PC-3 (cell line): Measurements from ENCODE around the gene ASMTL.
"Not testable (repeated sequence)": the region's sequence is repeated elsewhere in the genome, so short reads cannot be mapped to it uniquely, and the experiment has no call there.

Experiments
- EZH2 ChIP-seq: fragments of 300-600 bp; sonication (generic); IDR thresholded peaks from one replicate; pipeline ENCODE4 v1.6.1; 2017; ENCODE audit warnings: antibody characterized with exemption, mild to moderate bottlenecking, low read length; ENCODE audit not compliant: unreplicated experiment
- EZH2phosphoT487 ChIP-seq: fragments of 300-600 bp; sonication (generic); IDR thresholded peaks from 2 replicates; pipeline ENCODE4 v1.6.1; 2018; ENCODE audit warnings: mild to moderate bottlenecking, antibody characterized with exemption, low read length, borderline replicate concordance
- TF ChIP-seq, protein P1 (sequence below): fragments of 300-600 bp; sonication (generic); conservative IDR thresholded peaks from 2 replicates; pipeline ENCODE4 v1.5.1; 2017; ENCODE audit warnings: antibody characterized with exemption, low read depth, mild to moderate bottlenecking, low read length

DNA sequence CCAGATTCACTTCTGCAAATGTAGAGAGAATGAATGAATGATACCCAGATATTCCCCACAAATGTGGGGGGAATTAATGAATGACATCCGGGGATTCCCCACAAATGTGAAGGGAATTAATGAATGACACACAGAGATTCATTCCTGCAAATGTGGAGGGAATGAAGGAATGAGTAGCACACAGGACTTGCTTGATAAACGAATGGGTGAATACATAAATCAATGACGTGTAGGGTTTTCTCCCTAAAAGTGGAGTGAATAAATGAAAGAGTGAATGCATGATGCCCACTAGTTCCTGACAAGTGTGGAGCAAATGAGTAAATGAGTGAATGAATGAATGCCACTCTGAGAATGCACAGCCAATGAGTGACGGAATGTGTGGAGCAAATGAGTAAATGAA is 38.5 kb upstream of the ASMTL start:
- TF ChIP-seq, protein P1, sequence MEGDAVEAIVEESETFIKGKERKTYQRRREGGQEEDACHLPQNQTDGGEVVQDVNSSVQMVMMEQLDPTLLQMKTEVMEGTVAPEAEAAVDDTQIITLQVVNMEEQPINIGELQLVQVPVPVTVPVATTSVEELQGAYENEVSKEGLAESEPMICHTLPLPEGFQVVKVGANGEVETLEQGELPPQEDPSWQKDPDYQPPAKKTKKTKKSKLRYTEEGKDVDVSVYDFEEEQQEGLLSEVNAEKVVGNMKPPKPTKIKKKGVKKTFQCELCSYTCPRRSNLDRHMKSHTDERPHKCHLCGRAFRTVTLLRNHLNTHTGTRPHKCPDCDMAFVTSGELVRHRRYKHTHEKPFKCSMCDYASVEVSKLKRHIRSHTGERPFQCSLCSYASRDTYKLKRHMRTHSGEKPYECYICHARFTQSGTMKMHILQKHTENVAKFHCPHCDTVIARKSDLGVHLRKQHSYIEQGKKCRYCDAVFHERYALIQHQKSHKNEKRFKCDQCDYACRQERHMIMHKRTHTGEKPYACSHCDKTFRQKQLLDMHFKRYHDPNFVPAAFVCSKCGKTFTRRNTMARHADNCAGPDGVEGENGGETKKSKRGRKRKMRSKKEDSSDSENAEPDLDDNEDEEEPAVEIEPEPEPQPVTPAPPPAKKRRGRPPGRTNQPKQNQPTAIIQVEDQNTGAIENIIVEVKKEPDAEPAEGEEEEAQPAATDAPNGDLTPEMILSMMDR, result not testable (repeated sequence)
- not testable (repeated sequence) for TF ChIP-seq EZH2phosphoT487, EZH2
